ENCODE data around the gene EPHB2. TPM values are rescaled to one million over a fixed set of nuclear protein-coding genes. Genes with fewer than 3 reads are reported as not detected.

Gene EPHB2
- total and polyA plus RNA-seq, 2 donors (not counting 3 experiments of a cell fraction or from before 2014, with no cell fraction given) = 50.8 to 69.1 TPM

DNA sequence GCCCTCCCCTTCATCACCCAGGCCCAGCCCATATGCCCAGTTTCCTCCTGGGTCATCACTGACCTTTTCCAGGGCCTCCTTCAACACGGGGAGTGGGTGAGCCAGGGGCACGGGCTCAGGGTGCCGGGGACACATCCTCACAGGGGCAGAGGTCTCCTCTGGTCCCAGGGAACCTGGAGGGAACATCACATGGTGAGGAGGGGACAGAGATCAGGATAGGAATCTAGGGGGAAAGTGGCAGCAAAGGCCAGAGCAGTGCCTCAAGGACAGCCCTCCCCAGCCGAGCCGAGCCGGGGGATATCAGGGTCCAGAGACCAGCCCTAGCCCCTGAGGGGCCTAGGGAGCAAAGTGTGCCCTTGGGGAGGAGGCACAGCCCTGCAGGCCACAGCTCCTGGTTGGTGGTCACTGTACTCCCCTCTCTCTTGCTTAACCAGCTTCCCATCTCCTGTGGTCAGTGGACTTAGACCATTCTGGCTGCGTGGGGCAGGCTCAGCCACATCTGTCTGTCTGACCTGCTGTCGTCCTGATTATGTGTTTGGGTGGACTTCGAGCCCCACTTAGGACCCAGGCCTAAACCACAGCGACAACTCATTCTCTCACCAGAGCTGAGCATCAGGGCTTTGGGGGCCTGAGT lies 252.5 kb downstream of the EPHB2 start:
- Histone ChIP-seq H3K9me1 (replicated peaks; ENCODE audit: control insufficient read depth, extremely low read depth, insufficient read depth, low read length) (no peaks in the 10 kb centered on the region), H3K27ac (ENCODE audit: insufficient read depth, low read depth, low read length) (no peak overlapping the region), H3K9me3 (replicated peaks; ENCODE audit: control insufficient read depth, insufficient read depth, low read length) (no peaks in the 10 kb centered on the region), H3K27me3 (ENCODE audit: control insufficient read depth in 2 of 2, insufficient read depth in 2 of 2, low read length in 2 of 2) (peaks cover 13 to 16% of the 10 kb centered on the region in 2 experiments), H3K4me3 (replicated peaks in 1 of 3; ENCODE audit: insufficient read depth in 1 of 3, low read depth in 1 of 3, low read length in 3 of 3) (no peak overlapping the region), H4K20me1 (replicated peaks; ENCODE audit: control insufficient read depth, extremely low read depth, insufficient read depth, low read length) (no peaks in the 10 kb centered on the region), H3K79me2 (ENCODE audit: control insufficient read depth, insufficient read depth, low read length) (no peaks in the 10 kb centered on the region), H3K4me1 (ENCODE audit: control insufficient read depth, extremely low read depth, insufficient read depth, low read length) (no peaks in the 10 kb centered on the region), H2AFZ (ENCODE audit: low read depth, low read length) (no peak overlapping the region), H3K4me2 (ENCODE audit: insufficient read depth, low read length) (no peak overlapping the region), H3K36me3 (ENCODE audit: control insufficient read depth in 2 of 2, extremely low read depth in 1 of 2, insufficient read depth in 2 of 2, low read length in 2 of 2) (no peaks in the 10 kb centered on the region), H3K9ac (replicated peaks; ENCODE audit: extremely low read depth, insufficient read depth, low read length) (no peak overlapping the region)
- intact Hi-C loops (cut with micrococcal nuclease) (no loop called here), dilution Hi-C loops (cut with MboI; ENCODE audit: extremely low pct_ligation_motif_present, low sequenced_read_pairs) (loop anchor here (25.0 kb wide), 1 partner anchor 301 kb away; the partner anchor contains the start of gene C1QB)
- ChIA-PET CTCF (interaction anchor here (1.0 to 3.1 kb wide), 7 partner anchors 9 to 296 kb away, joined by 3 to 42 read pairs (median 4); partner anchors contain the start of gene LACTBL1), POLR2A (no interaction called here)
- FAIRE-seq (no peak), DNase-seq (ENCODE audit: low read depth, low spot score) (no peak)
- no TSS peak for BruUV-seq (replicated peaks)
- TF ChIP-seq POLR2A (IDR thresholded peaks at IDR 0.05; ENCODE audit: low read depth, low read length) (no peak), GATA2 (IDR thresholded peaks at IDR 0.05; ENCODE audit: insufficient read depth, insufficient read length, low read depth, low read length) (no peak), POLR2AphosphoS5 (IDR thresholded peaks at IDR 0.05; ENCODE audit: insufficient read depth, low read depth, low read length) (no peak), EZH2 (IDR thresholded peaks at IDR 0.05; ENCODE audit: borderline replicate concordance, low read depth, low read length, severe bottlenecking) (no peak), FOS (IDR thresholded peaks at IDR 0.05; ENCODE audit: borderline replicate concordance, insufficient read depth, low read length) (no peak), MYC (IDR thresholded peaks at IDR 0.05; ENCODE audit: low read depth, low read length) (no peak), JUN (IDR thresholded peaks at IDR 0.05; ENCODE audit: borderline replicate concordance, insufficient read depth, insufficient read length, low read depth) (no peak)
- TF ChIP-seq, protein P1, sequence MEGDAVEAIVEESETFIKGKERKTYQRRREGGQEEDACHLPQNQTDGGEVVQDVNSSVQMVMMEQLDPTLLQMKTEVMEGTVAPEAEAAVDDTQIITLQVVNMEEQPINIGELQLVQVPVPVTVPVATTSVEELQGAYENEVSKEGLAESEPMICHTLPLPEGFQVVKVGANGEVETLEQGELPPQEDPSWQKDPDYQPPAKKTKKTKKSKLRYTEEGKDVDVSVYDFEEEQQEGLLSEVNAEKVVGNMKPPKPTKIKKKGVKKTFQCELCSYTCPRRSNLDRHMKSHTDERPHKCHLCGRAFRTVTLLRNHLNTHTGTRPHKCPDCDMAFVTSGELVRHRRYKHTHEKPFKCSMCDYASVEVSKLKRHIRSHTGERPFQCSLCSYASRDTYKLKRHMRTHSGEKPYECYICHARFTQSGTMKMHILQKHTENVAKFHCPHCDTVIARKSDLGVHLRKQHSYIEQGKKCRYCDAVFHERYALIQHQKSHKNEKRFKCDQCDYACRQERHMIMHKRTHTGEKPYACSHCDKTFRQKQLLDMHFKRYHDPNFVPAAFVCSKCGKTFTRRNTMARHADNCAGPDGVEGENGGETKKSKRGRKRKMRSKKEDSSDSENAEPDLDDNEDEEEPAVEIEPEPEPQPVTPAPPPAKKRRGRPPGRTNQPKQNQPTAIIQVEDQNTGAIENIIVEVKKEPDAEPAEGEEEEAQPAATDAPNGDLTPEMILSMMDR (IDR thresholded peaks at IDR 0.05; ENCODE audit: extremely low read depth in 1 of 2, insufficient read depth in 1 of 2, low read depth in 1 of 2, low read length in 2 of 2) = no peak
- TF ChIP-seq, protein P2, sequence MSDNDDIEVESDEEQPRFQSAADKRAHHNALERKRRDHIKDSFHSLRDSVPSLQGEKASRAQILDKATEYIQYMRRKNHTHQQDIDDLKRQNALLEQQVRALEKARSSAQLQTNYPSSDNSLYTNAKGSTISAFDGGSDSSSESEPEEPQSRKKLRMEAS (IDR thresholded peaks at IDR 0.05; ENCODE audit: insufficient read depth, insufficient read length) = no peak
